GM12873 (cell line): ENCODE results near the gene MTMR12.
A peak's percentile ranks its signal among the peaks of the same experiment; 100 is the strongest.

ENCODE experiments used
- CTCF ChIP-seq: IDR thresholded peaks from 2 replicates; pipeline ENCODE4 v1.5.1; 2012; ENCODE audit warnings: low read depth, mild to moderate bottlenecking, moderate library complexity, low read length, control low read depth; ENCODE audit not compliant: insufficient read depth; ENCODE audit errors: missing control alignments

Gene MTMR12

GRCh38 chr5:32245742-32246141, 67.0 kb downstream of the MTMR12 start:
- no peak for TF ChIP-seq CTCF

DNA sequence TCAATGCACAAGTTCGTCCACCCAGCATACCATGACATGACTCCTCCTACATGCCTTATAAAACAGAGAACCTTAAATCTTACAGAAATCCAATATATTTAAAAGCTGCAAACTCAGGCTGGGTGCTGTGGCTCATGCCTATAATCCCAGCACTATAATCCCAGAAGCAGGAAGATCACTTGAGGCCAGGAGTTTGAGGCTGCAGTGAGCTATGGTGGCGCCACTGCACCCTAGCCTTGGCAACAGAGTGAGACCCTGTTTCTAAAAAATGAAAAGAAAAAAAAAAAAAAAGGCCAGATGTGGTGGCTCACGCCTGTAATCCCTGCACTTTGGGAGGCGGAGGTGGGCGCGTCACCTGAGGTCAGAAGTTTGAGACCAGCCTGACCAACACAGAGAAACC, 68.7 kb downstream of the MTMR12 start:
- TF ChIP-seq CTCF = no peak

GRCh38 chr5:32241034-32241783, 71.5 kb downstream of the MTMR12 start:
- no peak for TF ChIP-seq CTCF

- TF ChIP-seq CTCF = no peak
Measured at GRCh38 chr5:32239385-32239784, 73.4 kb downstream of the MTMR12 start.

DNA sequence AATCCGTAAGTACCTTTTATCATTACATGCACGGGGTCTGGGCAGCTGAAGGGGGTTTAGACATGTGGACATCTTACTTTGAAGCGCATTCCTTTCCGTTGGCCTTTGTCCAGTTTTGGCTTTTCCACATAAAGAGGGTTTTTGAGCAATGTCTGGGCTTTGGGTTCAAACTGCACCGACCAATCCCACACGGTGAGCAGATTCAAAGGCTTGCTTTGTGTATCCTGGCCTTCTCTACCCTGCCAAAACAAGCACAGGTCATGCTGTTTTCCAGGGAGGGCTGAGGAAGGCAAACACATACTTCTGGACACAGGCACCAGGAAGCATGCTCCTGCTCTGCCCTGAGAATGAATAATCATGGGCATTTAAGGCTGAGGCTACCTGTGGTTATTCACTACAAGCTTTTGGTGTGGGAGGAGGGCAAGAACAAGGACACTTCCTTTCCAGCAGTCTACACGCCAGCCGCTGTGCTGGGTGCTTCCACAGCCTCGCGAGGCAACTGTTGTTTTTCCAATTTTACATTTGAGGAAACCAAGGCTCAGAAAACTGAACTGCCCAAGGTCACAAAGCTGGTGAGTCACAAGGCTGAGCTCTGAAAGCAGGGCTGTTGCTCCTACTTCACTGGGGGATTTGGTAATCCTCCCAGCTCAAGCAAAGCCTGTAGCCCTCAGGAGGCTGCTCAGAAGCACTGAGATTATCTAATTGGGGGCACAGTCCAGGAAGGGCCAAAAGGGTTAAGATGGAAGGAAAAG, 78.9 kb downstream of the MTMR12 start:
- TF ChIP-seq CTCF = no peak

- TF ChIP-seq CTCF = no peak
Measured at GRCh38 chr5:32233220-32233695, 79.5 kb downstream of the MTMR12 start.

DNA sequence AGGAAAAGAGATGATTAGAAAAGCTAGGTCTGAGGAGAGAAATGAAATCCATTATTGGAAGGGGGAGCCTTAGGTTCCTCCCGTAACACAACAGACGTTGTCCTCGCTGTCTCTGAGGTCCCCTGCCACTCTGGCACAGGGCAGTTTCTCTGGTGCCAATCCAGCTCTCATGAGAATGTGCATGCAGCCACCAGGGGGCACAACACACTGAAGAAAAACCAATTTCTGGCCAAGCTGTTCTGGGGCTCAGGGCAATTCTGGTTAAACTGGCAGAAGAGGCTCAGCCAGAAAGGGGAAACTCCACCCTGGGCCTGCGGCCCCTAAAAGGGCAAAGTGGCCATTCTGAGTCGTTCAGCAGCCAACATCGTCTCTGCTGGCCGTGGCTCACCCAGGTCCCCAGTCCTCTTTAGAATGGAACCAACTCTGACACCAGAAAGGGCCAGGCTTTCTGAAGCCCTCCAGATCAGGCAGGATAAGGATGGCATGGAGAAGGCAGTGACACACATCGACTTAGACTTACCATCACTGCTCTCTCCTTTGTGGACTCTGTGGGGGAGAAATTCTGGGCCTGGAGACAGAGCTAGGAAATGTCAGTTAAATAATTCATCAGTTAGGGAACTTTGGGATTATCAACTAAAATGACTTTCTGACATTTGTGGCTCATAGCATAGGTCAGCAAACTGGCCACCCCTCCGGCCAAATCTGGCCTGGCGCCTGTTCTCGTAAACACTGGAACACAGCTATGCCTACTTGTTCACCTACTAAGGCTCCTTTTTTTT, 80.1 kb downstream of the MTMR12 start:
- peak; percentile 86 for TF ChIP-seq CTCF
